NCI-H2171 treated with DMSO at 0.1 percent for 48 hours (cell line): Measurements from ENCODE around the gene LILRA2.
"Not testable (repeated sequence)": the region's sequence is repeated elsewhere in the genome, so short reads cannot be mapped to it uniquely, and the experiment has no call there.

Source experiments
- DNase-seq: peaks from one replicate; lab custom pipeline; 2025; lab: John Stamatoyannopoulos, UW

Gene LILRA2

GRCh38 chr19:54573330-54573872 lies at the start of gene LILRA2:
LILRA2 (plus strand) TSS chr19:54573790; CDS start chr19:54573879, 89 bp downstream.
- no peak for DNase-seq

- DNase-seq = no peak
Observed at GRCh38 chr19:54525636-54526035, 48.0 kb upstream of the LILRA2 start.

DNA sequence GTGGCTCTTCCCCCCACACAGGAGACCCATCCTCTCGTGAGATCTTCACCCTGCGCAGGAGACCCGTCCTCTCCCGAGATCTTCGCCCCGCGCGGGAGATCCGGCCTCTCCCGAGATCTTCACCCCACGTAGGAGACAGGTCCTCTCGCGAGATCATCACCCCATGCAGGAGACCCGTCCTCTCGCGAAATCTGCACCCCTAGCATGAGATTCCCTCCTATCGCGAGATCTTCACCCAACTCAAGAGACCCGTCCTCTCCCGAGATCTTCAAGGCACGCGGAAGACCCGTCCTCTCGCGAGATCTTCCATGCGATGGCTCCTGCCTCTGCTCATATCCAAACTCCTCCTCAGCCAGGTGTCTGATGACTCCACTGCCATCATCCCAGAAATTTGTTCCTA lies 46.6 kb upstream of the LILRA2 start:
- DNase-seq = no peak

GRCh38 chr19:54530866-54531265 lies 42.7 kb upstream of the LILRA2 start:
- no peak for DNase-seq

DNA sequence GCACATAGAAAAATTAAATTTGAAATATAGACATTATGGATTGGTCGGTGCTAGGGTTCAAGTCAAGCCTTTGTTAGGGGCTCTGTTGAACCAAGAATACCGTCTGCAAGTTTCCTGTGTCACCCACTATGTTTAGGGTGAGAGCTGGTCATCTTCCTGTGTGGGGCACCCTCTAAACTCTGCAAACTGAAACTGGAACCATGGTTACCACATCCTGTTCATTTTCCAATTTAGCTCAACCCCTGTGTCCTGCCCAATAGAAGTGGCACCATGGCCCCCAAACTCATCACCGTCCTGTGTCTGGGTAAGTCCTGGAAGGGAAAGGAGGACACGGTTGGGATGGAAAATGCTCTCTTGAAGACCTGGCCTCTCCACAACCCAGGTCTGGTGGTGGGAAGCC lies 41.1 kb upstream of the LILRA2 start:
- DNase-seq = no peak

GRCh38 chr19:54533476-54533875 lies 40.1 kb upstream of the LILRA2 start:
- DNase-seq = no peak

GRCh38 chr19:54534156-54534555 lies 39.4 kb upstream of the LILRA2 start:
- DNase-seq = no peak

DNA sequence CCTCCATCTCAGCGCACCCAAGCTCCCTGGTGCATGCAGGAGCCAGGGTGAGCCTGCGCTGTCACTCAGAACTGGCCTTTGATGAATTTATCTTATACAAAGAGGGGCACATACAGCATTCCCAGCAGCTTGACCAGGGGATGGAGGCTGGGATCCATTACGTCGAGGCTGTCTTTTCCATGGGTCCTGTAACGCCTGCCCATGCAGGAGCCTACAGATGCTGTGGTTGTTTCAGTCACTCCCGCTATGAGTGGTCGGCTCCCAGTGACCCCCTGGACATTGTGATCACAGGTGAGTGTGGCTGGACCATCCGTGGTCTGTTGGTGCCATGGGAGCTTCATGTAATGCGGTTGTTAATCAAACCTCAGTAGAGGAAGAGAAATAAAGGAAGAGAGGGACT lies 38.0 kb upstream of the LILRA2 start:
- DNase-seq = no peak

GRCh38 chr19:54536956-54537355 lies 36.6 kb upstream of the LILRA2 start:
- no peak for DNase-seq

DNA sequence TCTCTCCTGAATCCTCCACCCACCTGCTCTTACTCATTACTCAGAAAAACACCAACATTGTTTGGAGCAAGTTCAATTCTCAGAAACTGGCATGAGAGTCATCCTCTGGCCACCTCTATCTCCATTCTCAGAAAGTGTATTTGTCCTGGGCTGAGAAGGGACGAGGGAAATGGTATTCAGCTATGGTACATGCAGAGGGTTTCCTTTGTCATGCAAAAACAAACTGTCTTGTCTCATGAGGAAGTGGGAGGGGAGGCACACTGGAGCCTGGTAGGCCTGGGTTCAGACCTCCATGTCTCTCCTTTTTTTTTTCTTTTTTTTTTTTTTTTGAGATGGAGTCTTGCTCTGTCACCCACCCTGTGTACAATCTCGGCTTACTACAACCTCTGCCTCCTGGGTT lies 31.9 kb upstream of the LILRA2 start:
- DNase-seq = no peak

GRCh38 chr19:54548806-54549205 lies 24.8 kb upstream of the LILRA2 start:
- no peak for DNase-seq

GRCh38 chr19:54549224-54549623 lies 24.4 kb upstream of the LILRA2 start:
- no peak for DNase-seq

GRCh38 chr19:54551293-54551692 lies 22.3 kb upstream of the LILRA2 start:
- DNase-seq = no peak

GRCh38 chr19:54551950-54552912 lies 21.4 kb upstream of the LILRA2 start:
- DNase-seq = no peak

DNA sequence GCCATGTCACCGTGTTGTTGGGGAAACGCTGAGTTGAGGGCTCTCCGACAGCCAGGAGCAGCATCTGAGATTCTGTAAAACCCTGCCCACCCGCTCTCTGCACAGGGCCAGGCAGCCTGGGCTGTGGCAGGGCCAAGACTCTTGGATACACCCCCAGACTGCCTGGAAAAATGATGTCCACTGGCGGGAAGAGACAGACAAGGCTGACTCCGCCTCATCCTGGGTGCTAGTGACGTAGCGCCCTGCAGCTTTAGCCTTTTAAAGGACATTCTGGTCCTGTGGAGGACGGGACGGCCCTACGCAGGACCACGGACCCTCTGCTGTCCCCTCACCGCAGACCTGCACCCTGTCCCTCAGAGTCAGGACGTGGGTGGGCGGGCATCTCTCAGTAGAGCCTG lies 20.7 kb upstream of the LILRA2 start:
- DNase-seq = no peak

DNA sequence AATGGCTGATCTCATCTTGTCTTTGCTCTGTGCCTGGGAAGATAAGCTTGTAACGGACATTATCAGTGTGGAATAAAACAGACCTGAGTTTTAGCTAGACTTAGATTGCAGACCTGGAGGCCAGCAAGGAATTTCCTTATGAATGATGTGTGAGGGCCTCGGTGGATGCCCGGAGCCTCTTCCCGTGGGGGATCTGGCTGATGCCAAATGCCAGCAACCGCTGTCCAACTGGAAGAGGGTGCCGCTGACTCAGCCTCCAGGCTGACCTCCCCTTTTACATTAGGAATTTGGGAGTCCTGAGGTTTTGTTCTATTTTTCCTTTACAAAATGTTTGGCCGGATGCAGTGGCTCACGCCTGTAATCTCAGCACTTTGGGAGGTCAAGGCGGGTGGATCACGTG lies 19.6 kb upstream of the LILRA2 start:
- no peak for DNase-seq

- no peak for DNase-seq
Observed at GRCh38 chr19:54554896-54555295, 18.7 kb upstream of the LILRA2 start.

DNA sequence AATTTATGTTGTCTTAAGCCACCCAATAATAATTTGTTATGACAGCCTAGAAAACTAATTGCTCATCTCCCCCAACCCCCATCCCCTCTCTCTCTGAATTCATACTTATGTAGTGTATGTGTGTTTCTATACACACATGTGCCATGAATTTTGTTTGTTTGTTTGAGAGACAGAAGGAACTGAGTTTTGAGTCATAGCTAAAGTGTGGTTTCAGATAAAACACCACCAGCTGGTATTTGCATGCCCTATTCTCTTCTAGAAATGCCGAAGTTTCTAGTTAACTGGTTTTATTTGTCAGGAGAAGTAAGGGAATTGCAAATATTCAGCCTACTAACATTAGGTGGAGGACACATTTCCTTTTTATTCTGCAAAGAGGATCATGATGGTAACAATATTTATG lies 17.4 kb upstream of the LILRA2 start:
- no peak for DNase-seq

GRCh38 chr19:54558339-54558738 lies 15.3 kb upstream of the LILRA2 start:
- no peak for DNase-seq

- DNase-seq = no peak
Observed at GRCh38 chr19:54560881-54561385, 12.7 kb upstream of the LILRA2 start.

DNA sequence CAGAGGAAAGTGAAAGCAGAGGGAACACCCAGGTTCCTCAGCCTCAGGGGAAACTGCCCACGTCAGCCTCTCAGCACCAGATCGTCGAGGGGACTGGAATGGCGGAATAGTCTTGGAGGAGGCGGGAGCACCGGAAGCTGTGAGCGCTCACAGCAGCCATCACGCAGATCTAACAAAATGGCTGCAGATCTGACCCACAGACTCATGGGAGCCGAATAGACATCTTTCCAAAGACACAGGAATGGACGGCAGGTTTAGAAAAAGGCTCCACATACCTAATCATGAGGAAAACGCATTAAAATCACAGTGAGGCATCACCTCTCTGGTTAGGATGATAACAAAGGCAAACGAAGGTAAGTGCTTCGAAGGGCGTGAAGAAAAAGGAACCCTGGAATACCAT lies 11.8 kb upstream of the LILRA2 start:
- DNase-seq = no peak

DNA sequence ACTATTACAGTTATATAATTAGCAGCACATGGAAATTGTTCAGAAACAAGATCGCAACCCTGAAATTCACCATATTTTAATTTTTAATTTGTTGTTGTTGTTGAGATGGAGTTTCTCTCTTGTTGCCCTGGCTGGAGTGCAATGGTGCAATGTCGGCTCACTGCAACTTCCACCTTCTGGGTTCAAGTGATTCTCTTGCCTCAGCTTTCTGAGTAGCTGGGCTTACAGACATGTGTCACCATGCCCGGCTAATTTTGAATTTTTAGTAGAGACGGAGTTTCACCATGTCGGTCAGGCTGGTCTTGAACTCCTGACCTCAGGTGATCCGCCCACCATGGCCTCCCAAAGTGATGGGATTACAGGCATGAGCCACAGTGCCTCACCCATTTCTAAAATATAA lies 10.4 kb upstream of the LILRA2 start:
- not testable (repeated sequence) for DNase-seq

GRCh38 chr19:54570316-54570715 lies 3.3 kb upstream of the LILRA2 start:
- no peak for DNase-seq
